A673 (cell line): Measurements from ENCODE around the gene DYRK1A. TPM values are rescaled to one million over a fixed set of nuclear protein-coding genes. Genes with fewer than 3 reads are reported as not detected.

Experiments
- BruUV-seq: library from RNA; stranded (reverse); fragments of 400-500 nt; replicated peaks from 2 replicates; lab custom pipeline; 2021; lab: Mats Ljungman, UMichigan
- CTCF ChIA-PET: fragments of 300-600 bp; sonication (Branson Sonifier 250); formaldehyde crosslinking; loops from one replicate; lab custom pipeline; 2022; ENCODE audit warnings: antibody characterized with exemption; lab: Charles Lee
- POLR2A ChIA-PET: fragments of 300-600 bp; sonication (Branson Sonifier 250); formaldehyde crosslinking; loops from one replicate; lab custom pipeline; 2022; ENCODE audit warnings: antibody characterized with exemption; ENCODE audit not compliant: low non-redundant PET; lab: Charles Lee
- DNase-seq: peaks from one replicate; pipeline ENCODE4 v3.0.0-alpha.2; 2015; ENCODE audit warnings: low spot score
- H3K27ac ChIP-seq: fragments of 200-600 bp; sonication (generic); 2 replicates; pipeline ENCODE4 v1.5.1; 2016; ENCODE audit warnings: mixed run types, low read depth, mild to moderate bottlenecking, mixed read lengths, antibody characterized with exemption, low read length; ENCODE audit not compliant: poor library complexity, severe bottlenecking
- H3K27me3 ChIP-seq: fragments of 200-600 bp; sonication (generic); replicated peaks from 2 replicates; pipeline ENCODE4 v1.6.1; 2017; ENCODE audit warnings: mixed run types, low read depth, mild to moderate bottlenecking, mixed read lengths, antibody characterized with exemption, low read length; ENCODE audit not compliant: insufficient read depth, poor library complexity
- H3K36me3 ChIP-seq: fragments of 200-600 bp; sonication (generic); 2 replicates; pipeline ENCODE4 v1.6.1; 2016; ENCODE audit warnings: mixed run types, mild to moderate bottlenecking, mixed read lengths, antibody characterized with exemption, low read length; ENCODE audit not compliant: insufficient read depth, poor library complexity, severe bottlenecking
- H3K4me1 ChIP-seq: fragments of 200-600 bp; sonication (generic); 2 replicates; pipeline ENCODE4 v1.6.1; 2017; ENCODE audit warnings: mixed run types, mild to moderate bottlenecking, mixed read lengths, antibody characterized with exemption, low read length; ENCODE audit not compliant: insufficient read depth, poor library complexity, severe bottlenecking
- H3K4me3 ChIP-seq: fragments of 200-600 bp; sonication (generic); 2 replicates; pipeline ENCODE4 v1.5.1; 2016; ENCODE audit warnings: low read depth, mixed run types, mild to moderate bottlenecking, mixed read lengths, low read length; ENCODE audit not compliant: poor library complexity, severe bottlenecking
- H3K9me3 ChIP-seq: fragments of 200-600 bp; sonication (generic); 2 replicates; pipeline ENCODE4 v1.6.1; 2016; ENCODE audit warnings: mixed run types, low read depth, mild to moderate bottlenecking, mixed read lengths, antibody characterized with exemption, low read length; ENCODE audit not compliant: poor library complexity, severe bottlenecking
- EZH2 ChIP-seq: fragments of 200-600 bp; sonication (generic); IDR thresholded peaks from 2 replicates; pipeline ENCODE4 v1.6.1; 2017; ENCODE audit warnings: borderline replicate concordance, low read depth, mild to moderate bottlenecking, mixed read lengths, antibody characterized with exemption, low read length; ENCODE audit not compliant: poor library complexity, severe bottlenecking
- intact Hi-C: fragments of 100-400 bp; cut with micrococcal nuclease; formaldehyde crosslinking; loops from one replicate; pipeline ENCODE4 v1.10.0; 2022; ENCODE audit not compliant: unreplicated experiment
- total RNA-seq: library from RNA; stranded (reverse); gene quantifications from 2 replicates; pipeline ENCODE4 v1.2.3, GENCODE V29; 2021
- TF ChIP-seq, protein P1 (sequence below): fragments of 300-800, 200-600 bp; sonication (generic); conservative IDR thresholded peaks from 2 replicates; pipeline ENCODE4 v1.5.1; 2017; ENCODE audit warnings: low read depth, mild to moderate bottlenecking, antibody characterized with exemption, low read length, moderate library complexity, mixed read lengths

Gene DYRK1A
- total RNA-seq, 1 experiment from 2014 or later, result 70.5 TPM

GRCh38 chr21:37454869-37455503, 88.4 kb downstream of the DYRK1A start:
- H3K36me3 ChIP-seq, result no peaks in the 10 kb centered on the region
- CTCF ChIA-PET, result no interaction called here
- DNase-seq, result no peak
- peaks cover 59% of the 10 kb centered on the region for H3K4me1 ChIP-seq
- BruUV-seq, result no TSS peak
- no peak overlapping the region for H3K4me3 ChIP-seq
- no peaks in the 10 kb centered on the region for H3K27me3 ChIP-seq
- intact Hi-C loops, result no loop called here
- H3K27ac ChIP-seq, result peak overlapping the region; percentile 26
- POLR2A ChIA-PET, result no interaction called here
- TF ChIP-seq EZH2, result no peak
- TF ChIP-seq, protein P1, sequence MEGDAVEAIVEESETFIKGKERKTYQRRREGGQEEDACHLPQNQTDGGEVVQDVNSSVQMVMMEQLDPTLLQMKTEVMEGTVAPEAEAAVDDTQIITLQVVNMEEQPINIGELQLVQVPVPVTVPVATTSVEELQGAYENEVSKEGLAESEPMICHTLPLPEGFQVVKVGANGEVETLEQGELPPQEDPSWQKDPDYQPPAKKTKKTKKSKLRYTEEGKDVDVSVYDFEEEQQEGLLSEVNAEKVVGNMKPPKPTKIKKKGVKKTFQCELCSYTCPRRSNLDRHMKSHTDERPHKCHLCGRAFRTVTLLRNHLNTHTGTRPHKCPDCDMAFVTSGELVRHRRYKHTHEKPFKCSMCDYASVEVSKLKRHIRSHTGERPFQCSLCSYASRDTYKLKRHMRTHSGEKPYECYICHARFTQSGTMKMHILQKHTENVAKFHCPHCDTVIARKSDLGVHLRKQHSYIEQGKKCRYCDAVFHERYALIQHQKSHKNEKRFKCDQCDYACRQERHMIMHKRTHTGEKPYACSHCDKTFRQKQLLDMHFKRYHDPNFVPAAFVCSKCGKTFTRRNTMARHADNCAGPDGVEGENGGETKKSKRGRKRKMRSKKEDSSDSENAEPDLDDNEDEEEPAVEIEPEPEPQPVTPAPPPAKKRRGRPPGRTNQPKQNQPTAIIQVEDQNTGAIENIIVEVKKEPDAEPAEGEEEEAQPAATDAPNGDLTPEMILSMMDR, result no peak
- H3K9me3 ChIP-seq, result no peaks in the 10 kb centered on the region

- TF ChIP-seq, protein P1, result no peak
- no peak for TF ChIP-seq EZH2
- intact Hi-C loops, result no loop called here
- Histone ChIP-seq H3K36me3 (no peaks in the 10 kb centered on the region), H3K4me1 (peaks cover 56% of the 10 kb centered on the region), H3K27ac (peak overlapping the region; percentile 26), H3K27me3 (no peaks in the 10 kb centered on the region), H3K9me3 (no peaks in the 10 kb centered on the region), H3K4me3 (no peak overlapping the region)
- ChIA-PET POLR2A (no interaction called here), CTCF (no interaction called here)
- peak; percentile 38 for DNase-seq
- BruUV-seq, result no TSS peak
These were observed 88.9 kb downstream of the DYRK1A start for GRCh38 chr21:37455504-37455911.

- TF ChIP-seq, protein P1, result no peak
- TF ChIP-seq EZH2, result no peak
- Histone ChIP-seq H3K9me3 (no peaks in the 10 kb centered on the region), H3K27me3 (no peaks in the 10 kb centered on the region), H3K4me3 (no peak overlapping the region), H3K4me1 (peaks cover 48% of the 10 kb centered on the region), H3K27ac (no peak overlapping the region), H3K36me3 (no peaks in the 10 kb centered on the region)
- POLR2A ChIA-PET, result no interaction called here
- intact Hi-C loops, result no loop called here
- BruUV-seq, result no TSS peak
- no peak for DNase-seq
- CTCF ChIA-PET, result no interaction called here
These were observed 92.2 kb downstream of the DYRK1A start for GRCh38 chr21:37458669-37459276.
